GM23248 (cell line): ENCODE measurements around the gene RIMOC1. TPM values are rescaled to one million over a fixed set of nuclear protein-coding genes. Genes with fewer than 3 reads are reported as not detected.
"Not testable (repeated sequence)": the region's sequence is repeated elsewhere in the genome, so short reads cannot be mapped to it uniquely, and the experiment has no call there.

Experiments used
- DNase-seq: peaks from one replicate; pipeline ENCODE4 v3.0.0-alpha.2; 2015
- H2AFZ ChIP-seq: fragments of 200-600 bp; sonication (generic); 2 replicates; pipeline ENCODE4 v1.6.1; 2016; ENCODE audit warnings: antibody characterized with exemption
- H3F3A ChIP-seq: fragments of 200-600 bp; sonication (generic); 2 replicates; pipeline ENCODE4 v1.6.1; 2016; ENCODE audit warnings: mild to moderate bottlenecking, antibody characterized with exemption, mixed run types; ENCODE audit not compliant: insufficient read depth
- H3K27ac ChIP-seq: fragments of 200-600 bp; sonication (generic); 2 replicates; pipeline ENCODE4 v1.5.1; 2016; ENCODE audit warnings: mild to moderate bottlenecking
- H3K27me3 ChIP-seq: fragments of 200-600 bp; sonication (generic); replicated peaks from 2 replicates; pipeline ENCODE4 v1.6.1; 2016; ENCODE audit warnings: mild to moderate bottlenecking; ENCODE audit not compliant: insufficient read depth
- H3K36me3 ChIP-seq: fragments of 200-600 bp; sonication (generic); 2 replicates; pipeline ENCODE4 v1.6.1; 2016; ENCODE audit warnings: low read depth, mild to moderate bottlenecking
- H3K4me1 ChIP-seq: fragments of 200-600 bp; sonication (generic); 2 replicates; pipeline ENCODE4 v1.6.1; 2016; ENCODE audit warnings: mild to moderate bottlenecking; ENCODE audit not compliant: insufficient read depth
- H3K4me2 ChIP-seq: fragments of 200-600 bp; sonication (generic); one replicate; pipeline ENCODE4 v1.6.1; 2016; ENCODE audit warnings: mild to moderate bottlenecking; ENCODE audit not compliant: unreplicated experiment
- H3K4me3 ChIP-seq: fragments of 200-600 bp; sonication (generic); 2 replicates; pipeline ENCODE4 v1.5.1; 2016; ENCODE audit warnings: mild to moderate bottlenecking
- H3K79me2 ChIP-seq: fragments of 200-600 bp; sonication (generic); 2 replicates; pipeline ENCODE4 v1.6.1; 2016; ENCODE audit warnings: mild to moderate bottlenecking; ENCODE audit not compliant: insufficient read depth
- H3K9ac ChIP-seq: fragments of 200-600 bp; sonication (generic); 2 replicates; pipeline ENCODE4 v1.6.1; 2016; ENCODE audit warnings: mild to moderate bottlenecking
- H3K9me2 ChIP-seq: fragments of 200-600 bp; sonication (generic); 2 replicates; pipeline ENCODE4 v1.6.1; 2016; ENCODE audit warnings: mixed run types, mild to moderate bottlenecking, moderate library complexity; ENCODE audit not compliant: insufficient read depth
- H3K9me3 ChIP-seq: fragments of 200-600 bp; sonication (generic); one replicate; pipeline ENCODE4 v1.6.1; 2017; ENCODE audit warnings: low read depth
- H4K20me1 ChIP-seq: fragments of 200-600 bp; sonication (generic); 2 replicates; pipeline ENCODE4 v1.6.0; 2016; ENCODE audit not compliant: insufficient read depth
- EZH2 ChIP-seq: fragments of 200-600 bp; sonication (generic); IDR thresholded peaks from 2 replicates; pipeline ENCODE4 v1.6.1; 2018; ENCODE audit warnings: antibody characterized with exemption, mild to moderate bottlenecking; ENCODE audit not compliant: insufficient read depth, poor library complexity, severe bottlenecking
- EZH2phosphoT487 ChIP-seq: fragments of 200-600 bp; sonication (generic); IDR thresholded peaks from 2 replicates; pipeline ENCODE4 v1.6.1; 2018; ENCODE audit warnings: antibody characterized with exemption, moderate library complexity, mild to moderate bottlenecking, low read depth; ENCODE audit not compliant: insufficient read depth
- WGBS, 2 experiments: methylation state at CpG; one replicate each; pipeline ENCODE4 v1.1.6; 2015 to 2017; ENCODE audit warnings: low lambda C conversion rate in 2 of 2, low coverage in 1 of 2; ENCODE audit errors: missing lambda C conversion rate in 2 of 2; 5-methylcytosine and 5-hydroxymethylcytosine counted together
- in situ Hi-C: fragments of 300-500 bp; cut with MboI; formaldehyde crosslinking; loops from 2 replicates; pipeline ENCODE4 v1.15.0; 2020
- polyA plus RNA-seq: library from polyadenylated mRNA; unstranded; fragments of >200 nt; fragmentation: Nextera tagmentation; extraction: Ambion mirVana; gene quantifications from 2 replicates; pipeline ENCODE4 v1.2.1, GENCODE V29; 2016
- total RNA-seq: library from RNA; depleted of rRNA; stranded (reverse); fragments of >200 nt; shearing (Covaris generic); gene quantifications from 2 replicates; pipeline ENCODE4 v1.2.3, GENCODE V29; 2014

The RIMOC1 gene
- total and polyA plus RNA-seq, 2 experiments from 2014 or later, result 17.0 to 20.4 TPM

DNA sequence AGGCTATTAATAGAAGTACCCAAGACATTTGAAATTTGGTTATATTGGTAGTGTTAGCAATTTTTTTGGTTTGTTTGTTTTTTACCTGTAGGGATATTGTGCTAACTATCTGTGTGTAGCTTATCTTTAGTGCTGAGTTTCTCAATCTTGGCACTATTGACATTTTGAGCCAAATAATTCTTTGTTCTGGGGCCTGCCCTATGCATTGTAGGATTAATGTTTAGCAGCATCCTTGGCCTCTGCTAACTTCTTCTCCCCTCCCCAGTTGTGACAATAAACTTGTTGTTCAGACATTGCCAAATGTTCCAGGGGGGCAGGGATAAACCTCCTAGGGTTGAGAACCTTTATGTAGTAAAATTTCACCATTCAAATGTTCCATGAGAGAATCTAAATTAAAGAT, 24.9 kb downstream of the RIMOC1 start:
- H3K4me3 ChIP-seq, result no peak overlapping the region
- H3K27me3 ChIP-seq, result no peaks in the 10 kb centered on the region
- H3K9ac ChIP-seq, result no peak overlapping the region
- H3K79me2 ChIP-seq, result 0 out of 2 replicates have a peak, but pooled peaks cover 4% of the 10 kb centered on the region
- H4K20me1 ChIP-seq, result no peaks in the 10 kb centered on the region
- TF ChIP-seq EZH2 (no peak), EZH2phosphoT487 (no peak)
- DNase-seq, result no peak
- no peak overlapping the region for H3K27ac ChIP-seq
- in situ Hi-C loops, result no loop called here
- H3K36me3 ChIP-seq, result no peaks in the 10 kb centered on the region
- no peaks in the 10 kb centered on the region for H3K9me2 ChIP-seq
- H3F3A ChIP-seq, result peaks cover 8% of the 10 kb centered on the region; the same call in 1 of the 2 replicates
- H3K4me2 ChIP-seq, result no peak overlapping the region
- H3K9me3 ChIP-seq, result no peaks in the 10 kb centered on the region
- H2AFZ ChIP-seq, result no peak overlapping the region
- H3K4me1 ChIP-seq, result peaks cover 9% of the 10 kb centered on the region

DNA sequence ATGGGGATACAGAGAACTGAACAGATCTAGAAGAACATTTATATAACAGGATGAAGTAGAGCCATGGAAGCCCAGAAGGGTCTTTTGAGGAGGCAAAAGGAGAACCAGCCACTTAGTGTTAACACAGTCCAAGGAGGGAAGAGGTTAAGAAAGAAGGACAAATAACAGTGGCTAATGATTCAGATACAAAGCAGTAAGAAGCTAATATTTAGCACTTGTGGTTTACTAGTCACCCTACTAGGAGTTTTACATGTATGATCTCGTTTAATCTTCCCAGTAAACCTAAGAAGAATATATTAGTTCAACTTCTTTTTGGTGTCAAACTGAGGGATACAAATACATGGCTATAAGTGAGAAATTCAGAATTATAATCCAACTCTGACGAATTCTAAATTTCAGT, 28.6 kb downstream of the RIMOC1 start:
- H3K9me2 ChIP-seq, result no peaks in the 10 kb centered on the region
- no peak for TF ChIP-seq EZH2
- no peak for TF ChIP-seq EZH2phosphoT487
- in situ Hi-C loops, result no loop called here

DNA sequence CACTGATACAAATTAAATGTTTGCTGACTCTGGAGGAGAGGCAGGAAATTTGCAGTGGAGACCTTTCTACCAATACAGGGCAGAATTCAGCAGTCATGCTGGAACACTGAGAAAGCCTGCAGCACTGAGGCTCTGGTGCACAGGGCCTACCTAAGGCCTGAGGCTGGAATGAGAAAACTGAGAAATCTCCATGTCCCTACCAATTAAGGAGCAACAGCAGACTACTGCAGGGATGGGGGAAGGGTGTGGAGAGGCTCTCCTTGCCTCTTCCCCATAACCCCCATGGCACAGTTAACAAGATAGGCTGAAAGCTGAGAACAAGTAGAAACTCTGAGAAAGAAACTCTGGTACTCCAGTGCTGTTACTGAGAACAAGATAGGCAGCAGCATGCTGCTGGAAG, 31.4 kb downstream of the RIMOC1 start:
- Histone ChIP-seq H3K4me1 (0 out of 2 replicates have a peak, but pooled peaks cover 2% of the 10 kb centered on the region), H3K4me2 (no peak overlapping the region), H2AFZ (no peak overlapping the region), H3K9ac (no peak overlapping the region), H3K9me2 (no peaks in the 10 kb centered on the region), H3K79me2 (no peaks in the 10 kb centered on the region), H4K20me1 (no peaks in the 10 kb centered on the region), H3F3A (no peaks in the 10 kb centered on the region; the same call in 1 of the 2 replicates), H3K36me3 (no peaks in the 10 kb centered on the region), H3K9me3 (no peaks in the 10 kb centered on the region), H3K27me3 (no peaks in the 10 kb centered on the region), H3K27ac (no peak overlapping the region), H3K4me3 (no peak overlapping the region)
- DNase-seq, result no peak
- in situ Hi-C loops, result no loop called here
- TF ChIP-seq EZH2, result no peak
- TF ChIP-seq EZH2phosphoT487, result no peak

More for the DNA sequence above, 28.6 kb downstream of the RIMOC1 start:
- no peak for DNase-seq
- Histone ChIP-seq H4K20me1 (no peaks in the 10 kb centered on the region), H3K36me3 (no peaks in the 10 kb centered on the region), H3K4me2 (no peak overlapping the region), H3K4me3 (no peak overlapping the region), H3K27ac (no peak overlapping the region), H3K4me1 (no peaks in the 10 kb centered on the region), H2AFZ (no peak overlapping the region), H3K79me2 (no peaks in the 10 kb centered on the region), H3K27me3 (no peaks in the 10 kb centered on the region), H3K9ac (no peak overlapping the region), H3F3A (no peaks in the 10 kb centered on the region), H3K9me3 (no peaks in the 10 kb centered on the region)
- WGBS, 2 experiments, result 74 to 75% methylated on average over 2 of the region's 2 CpGs

DNA sequence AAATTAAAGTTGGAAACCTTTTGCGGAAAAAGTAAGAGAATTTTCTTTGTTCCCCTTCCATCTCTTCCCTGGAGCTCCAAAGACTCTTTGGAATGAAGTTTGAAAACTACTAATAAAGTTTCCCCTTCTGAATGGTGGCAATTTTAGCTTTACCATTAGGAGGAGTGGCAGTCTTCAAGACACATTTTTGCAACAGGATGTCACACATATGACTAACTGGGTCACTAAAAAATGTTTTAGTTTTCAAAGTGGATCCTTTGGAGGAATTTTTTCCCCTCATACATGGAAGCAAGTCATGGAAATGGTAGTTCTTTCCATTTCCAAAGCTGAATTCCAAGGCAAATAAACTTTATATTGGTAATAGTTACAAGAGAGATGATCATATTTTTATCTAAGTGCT, 36.5 kb downstream of the RIMOC1 start:
- Histone ChIP-seq H3K36me3 (no peaks in the 10 kb centered on the region), H3K4me1 (0 out of 2 replicates have a peak, but pooled peaks cover 5% of the 10 kb centered on the region), H4K20me1 (no peaks in the 10 kb centered on the region), H3K4me3 (no peak overlapping the region), H3K9me2 (no peaks in the 10 kb centered on the region), H3F3A (no peaks in the 10 kb centered on the region; the same call in 1 of the 2 replicates), H3K27me3 (no peaks in the 10 kb centered on the region), H3K4me2 (no peak overlapping the region), H3K9me3 (no peaks in the 10 kb centered on the region), H3K79me2 (no peaks in the 10 kb centered on the region), H2AFZ (no peak overlapping the region), H3K9ac (no peak overlapping the region), H3K27ac (no peak overlapping the region)
- peak; percentile 37 for DNase-seq
- TF ChIP-seq EZH2phosphoT487 (no peak), EZH2 (no peak)
- in situ Hi-C loops, result no loop called here
- WGBS, 2 experiments, result 100% methylated on average over 1 of the region's 1 CpG

DNA sequence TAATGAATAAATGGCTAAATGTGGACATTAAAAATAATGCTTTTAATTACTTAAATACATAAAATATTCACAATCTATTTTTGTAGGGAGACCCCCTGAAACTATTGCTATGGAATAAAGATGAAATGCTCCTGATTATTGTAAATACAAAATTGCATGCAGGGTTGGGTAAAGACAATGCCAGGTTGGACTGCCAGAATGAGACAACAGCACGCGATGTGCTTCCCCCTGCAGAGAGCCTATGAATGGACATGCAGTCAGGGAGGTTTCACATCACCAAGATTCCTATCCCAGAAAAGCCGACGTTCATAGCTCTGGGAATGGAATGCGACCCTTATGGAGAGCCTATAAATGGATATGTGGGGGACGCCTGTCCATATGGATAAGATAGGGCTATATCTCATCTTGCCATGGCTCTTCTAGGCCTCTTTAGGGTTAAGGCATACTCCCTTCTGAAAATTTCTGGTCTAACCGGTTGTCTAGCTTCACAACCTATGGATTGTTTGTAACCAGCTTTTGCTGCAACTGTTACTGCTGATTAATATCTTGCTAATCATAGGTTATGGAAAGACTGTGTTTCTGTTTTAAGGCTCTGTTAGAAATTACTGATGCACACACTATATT, 41.3 kb downstream of the RIMOC1 start:
- DNase-seq, H3K9me3 ChIP-seq, H4K20me1 ChIP-seq, H2AFZ ChIP-seq, H3K36me3 ChIP-seq, H3K4me1 ChIP-seq, H3K27ac ChIP-seq, H3K27me3 ChIP-seq, H3K4me2 ChIP-seq, H3K4me3 ChIP-seq, H3K79me2 ChIP-seq, H3F3A ChIP-seq, H3K9ac ChIP-seq, H3K9me2 ChIP-seq, in situ Hi-C loops: not testable (repeated sequence)
- WGBS, 2 experiments, result 83 to 86% methylated on average over 7 of the region's 7 CpGs
